Activated CD4-positive, alpha-beta T cell treated with anti-CD3 and anti-CD28 coated beads, Interleukin-2, amount 50 U/mL, for 1 hour (primary cell): ENCODE data around the gene SMIM10L1.
A peak's percentile ranks its signal among the peaks of the same experiment; 100 is the strongest.

ENCODE experiments used
- DNase-seq: peaks from one replicate; pipeline ENCODE4 v3.0.0-alpha.2; 2020

SMIM10L1 gene

DNA sequence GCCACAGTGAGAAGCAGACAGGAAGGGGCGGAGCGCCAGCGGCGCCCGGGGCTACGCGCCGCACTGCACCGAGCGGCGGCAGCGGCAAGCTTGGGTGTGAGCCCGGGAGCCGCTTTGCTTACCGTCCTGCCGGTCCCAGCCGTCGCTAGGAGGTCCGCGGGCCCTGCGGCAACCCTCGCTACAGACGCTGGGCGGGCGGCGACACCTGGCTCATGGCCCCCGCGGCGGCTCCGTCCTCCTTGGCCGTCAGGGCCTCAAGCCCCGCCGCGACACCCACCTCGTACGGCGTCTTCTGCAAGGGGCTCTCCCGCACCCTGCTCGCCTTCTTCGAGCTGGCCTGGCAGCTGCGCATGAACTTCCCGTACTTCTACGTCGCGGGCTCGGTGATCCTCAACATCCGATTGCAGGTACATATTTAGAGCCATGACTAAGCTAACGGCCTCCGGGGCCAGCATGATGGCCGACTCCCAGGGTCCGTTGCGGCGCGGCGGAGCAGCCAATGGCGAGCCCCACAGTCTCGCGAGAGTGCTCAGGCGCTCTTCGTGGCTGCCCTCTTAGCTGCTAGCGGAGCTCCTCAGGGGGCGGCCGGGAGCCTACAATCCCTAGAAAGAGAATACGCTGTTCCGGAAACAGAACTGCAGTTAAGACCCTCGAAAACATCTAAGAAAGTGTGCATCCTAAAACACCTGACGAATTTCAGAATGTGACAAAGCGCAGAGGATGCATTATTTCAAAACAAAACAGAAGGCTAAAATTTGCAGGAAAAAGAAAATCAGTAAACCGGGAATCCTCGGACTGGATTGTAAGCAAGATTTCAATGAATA, at the start of gene SMIM10L1:
SMIM10L1 (plus strand) TSS at position 50 of the 824 bp plus-strand sequence; CDS start at position 213, 163 bp downstream.
- DNase-seq: peak; percentile 87

DNA sequence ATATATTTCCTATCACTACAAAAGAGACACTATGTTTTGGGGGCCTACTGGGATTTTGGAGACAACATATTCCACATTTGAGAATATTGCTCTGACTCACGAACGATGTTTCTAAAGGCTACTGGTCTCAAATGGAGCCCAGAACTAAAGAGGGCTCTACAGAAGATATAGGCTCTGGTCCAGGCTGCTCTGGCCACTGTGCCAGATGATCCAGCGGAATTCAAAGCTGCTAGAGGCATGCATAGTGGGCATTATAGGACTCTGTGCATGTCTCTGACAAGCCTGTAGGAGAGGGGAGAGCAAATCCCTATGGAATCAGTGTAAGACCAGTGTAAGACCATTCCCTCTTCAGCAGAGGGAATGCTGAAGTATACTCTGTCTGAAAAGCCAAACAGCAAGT, 40.6 kb upstream of the SMIM10L1 start:
- DNase-seq: no peak

DNA sequence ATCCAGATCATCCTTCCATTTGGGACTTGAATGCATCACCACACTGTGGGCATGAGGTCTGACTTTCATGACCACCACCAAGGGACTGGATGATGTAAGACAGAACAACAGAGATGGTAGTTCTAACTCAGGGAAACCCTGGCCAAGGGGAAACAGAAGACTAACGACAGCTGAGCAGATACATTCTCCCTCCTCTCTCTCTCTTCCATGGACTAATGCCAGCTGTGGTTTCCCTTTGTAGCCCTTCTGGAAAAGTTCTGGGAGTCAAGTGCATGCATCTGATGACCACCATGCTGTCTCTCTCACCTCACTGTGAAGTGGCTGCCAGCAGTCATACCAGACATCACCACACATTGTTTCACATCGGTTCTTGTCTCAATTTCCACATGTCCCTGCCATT, 40.0 kb upstream of the SMIM10L1 start:
- DNase-seq: no peak

DNA sequence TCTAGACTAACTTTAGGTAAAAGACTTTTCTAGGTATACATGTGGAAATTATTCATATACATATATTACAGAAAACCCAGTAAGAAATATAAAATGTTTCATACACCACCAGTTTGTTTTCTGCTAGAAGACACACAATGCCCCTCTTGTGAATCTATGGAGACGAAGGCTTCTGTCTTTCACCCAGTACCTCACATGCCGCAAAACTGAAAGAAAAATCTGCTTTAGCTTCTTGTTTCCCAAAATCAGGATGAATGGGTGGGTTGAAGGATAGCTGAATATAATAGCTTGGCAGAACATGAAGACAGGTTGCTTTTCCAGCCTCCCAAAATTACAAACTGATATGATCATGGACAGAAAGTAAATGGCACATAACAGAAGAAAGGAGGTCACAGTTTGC, 37.8 kb upstream of the SMIM10L1 start:
- DNase-seq: no peak

DNA sequence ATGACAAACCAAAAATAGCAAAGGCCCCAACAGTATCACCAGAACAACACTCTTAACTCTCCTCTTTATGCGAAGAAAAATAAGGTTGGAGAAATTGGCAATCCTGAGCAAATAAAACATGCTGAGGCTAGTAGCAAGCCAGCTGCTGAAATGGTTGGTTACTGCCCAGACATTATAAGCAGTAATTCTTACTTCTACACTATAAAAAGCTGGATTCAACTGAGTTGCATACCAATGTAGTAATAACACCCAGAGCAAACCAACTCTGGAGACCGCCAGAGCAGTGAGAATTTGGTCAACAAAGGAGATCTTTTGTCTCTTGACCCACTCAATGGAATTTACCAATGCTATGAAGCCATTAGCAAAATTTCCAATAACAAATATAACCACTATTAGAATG, 37.2 kb upstream of the SMIM10L1 start:
- DNase-seq: no peak

DNA sequence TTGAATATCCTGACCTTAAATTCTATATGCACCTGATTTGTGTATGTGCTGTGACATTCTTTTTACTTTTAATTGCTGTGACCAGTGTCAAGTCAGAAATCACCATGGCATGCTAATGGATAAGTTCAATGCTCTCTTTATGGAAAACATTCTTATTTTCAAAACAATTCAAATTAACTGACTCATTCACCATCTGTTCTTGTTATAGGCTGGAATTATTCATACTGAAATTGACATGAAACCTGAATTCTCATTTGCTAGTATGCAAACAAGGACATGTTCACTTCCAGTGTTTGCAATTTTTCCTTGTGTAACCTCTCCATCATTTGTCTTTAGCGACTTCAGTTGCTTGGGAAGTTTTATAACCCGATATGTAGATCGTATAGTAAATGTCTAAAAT, 36.7 kb upstream of the SMIM10L1 start, which contains the start of gene TAS2R30:
TAS2R30 (minus strand) TSS at position 340 of the 400 bp plus-strand sequence. CDS start 400 bp downstream, outside the sequence.
- DNase-seq: no peak

DNA sequence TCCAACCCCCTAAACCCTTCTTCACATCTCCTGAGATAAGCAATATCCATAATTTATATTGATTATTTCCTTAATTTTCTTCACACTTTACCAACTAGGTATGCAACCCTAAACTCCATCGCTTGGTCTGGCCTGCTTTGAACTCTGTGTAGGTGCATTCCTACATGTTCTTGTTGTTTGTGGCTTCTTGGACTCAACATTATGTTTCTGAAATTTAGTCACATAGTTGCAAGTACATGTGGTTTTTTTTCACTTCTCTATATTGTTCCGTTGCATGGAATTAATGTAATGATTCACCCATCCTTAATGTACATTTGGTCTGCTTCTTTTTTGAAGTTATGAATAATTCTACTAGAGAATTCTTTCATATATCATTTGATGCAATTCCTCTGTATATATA, 34.9 kb upstream of the SMIM10L1 start:
- DNase-seq: no peak

DNA sequence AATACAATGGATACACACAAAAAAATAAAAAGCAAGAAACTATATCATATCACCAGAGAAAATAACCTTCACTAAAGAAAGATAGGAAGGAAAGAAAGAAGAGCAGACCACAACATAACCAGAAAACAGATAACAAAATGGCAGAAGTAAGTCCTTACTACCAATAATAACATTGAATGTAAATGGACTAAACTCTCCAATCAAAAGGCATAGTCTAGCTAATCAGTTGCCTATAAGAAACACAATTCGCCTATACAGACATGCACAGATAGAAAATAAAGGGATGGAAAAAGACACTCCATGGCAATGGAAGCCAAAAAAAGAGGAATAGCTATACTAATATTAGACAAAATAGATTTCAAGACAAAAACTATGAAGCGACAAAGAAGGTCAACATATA, 27.6 kb upstream of the SMIM10L1 start:
- no peak for DNase-seq

DNA sequence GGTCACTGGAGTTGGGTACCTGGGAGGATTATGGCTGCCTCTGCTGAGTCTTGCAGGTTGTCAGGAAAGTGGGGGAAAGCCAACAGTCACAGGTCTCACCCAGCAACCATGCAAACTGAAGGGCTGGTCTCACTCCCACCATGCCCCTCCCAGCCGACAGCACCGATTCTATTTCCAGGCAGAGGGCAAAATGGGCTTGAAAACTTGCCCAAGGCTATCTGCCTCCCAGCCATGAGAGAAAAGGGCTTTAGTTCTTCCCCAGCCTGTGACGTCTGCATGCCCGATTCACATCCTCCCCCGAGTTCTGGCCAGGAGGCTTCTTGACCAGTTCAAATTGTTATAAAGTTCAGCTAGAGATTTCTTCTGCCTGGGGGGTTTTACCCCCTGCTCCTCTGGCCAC, 26.7 kb upstream of the SMIM10L1 start:
- no peak for DNase-seq

DNA sequence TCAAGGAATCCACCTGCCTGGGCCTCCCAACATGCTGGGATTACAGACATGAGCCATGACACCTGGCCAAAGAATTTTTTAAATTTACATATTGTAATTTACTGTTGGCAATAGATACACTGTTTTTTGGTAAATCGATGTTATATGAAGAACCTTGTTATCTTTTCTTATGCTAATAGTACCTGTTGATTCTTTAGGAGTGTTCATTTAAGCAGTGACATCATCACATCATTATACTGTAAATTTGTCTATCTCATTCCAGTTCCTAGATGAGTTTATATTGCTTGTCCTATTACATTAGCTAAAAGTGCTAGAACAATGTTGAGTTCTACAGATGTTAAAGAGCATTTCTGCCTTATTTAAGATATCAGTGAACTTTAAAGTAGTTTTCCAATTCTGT, 23.6 kb upstream of the SMIM10L1 start:
- DNase-seq: no peak

DNA sequence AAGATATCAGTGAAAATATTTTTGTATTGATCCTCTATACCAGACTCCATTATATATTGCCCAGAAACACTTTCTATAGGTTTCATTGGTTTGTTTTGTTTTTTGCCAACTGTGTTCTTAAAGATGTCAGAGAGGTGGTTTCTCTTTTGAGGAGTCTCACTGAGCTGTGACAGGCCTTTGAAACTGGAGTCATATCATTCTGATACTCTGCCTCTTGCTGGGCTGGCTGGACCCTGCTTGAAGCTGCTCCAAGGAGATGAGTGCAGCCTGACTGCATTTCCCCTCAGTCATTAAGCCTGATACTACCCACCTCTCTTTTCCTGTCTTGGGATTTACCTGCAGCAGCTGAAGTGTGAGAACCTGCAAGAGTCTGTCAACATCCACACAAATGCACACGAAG, 20.2 kb upstream of the SMIM10L1 start:
- DNase-seq: no peak

DNA sequence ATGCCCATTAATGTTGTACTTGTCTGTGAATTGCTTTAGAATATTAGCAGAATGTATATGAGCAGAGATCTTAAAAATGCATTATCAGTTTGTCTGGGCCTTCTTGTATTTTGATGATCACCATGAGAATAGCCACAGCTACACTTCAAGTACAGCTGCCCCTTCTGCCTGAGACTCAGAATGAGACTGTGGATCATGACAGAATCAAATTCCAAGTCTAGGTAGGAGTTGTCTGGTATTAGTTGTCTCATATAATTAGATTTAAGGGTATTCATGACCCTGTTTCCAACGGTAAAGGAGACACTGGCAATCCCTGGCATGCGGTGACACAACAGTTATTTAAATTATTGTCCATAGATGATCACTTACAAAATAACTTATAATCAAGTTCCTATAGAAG, 18.3 kb upstream of the SMIM10L1 start:
- DNase-seq: no peak

DNA sequence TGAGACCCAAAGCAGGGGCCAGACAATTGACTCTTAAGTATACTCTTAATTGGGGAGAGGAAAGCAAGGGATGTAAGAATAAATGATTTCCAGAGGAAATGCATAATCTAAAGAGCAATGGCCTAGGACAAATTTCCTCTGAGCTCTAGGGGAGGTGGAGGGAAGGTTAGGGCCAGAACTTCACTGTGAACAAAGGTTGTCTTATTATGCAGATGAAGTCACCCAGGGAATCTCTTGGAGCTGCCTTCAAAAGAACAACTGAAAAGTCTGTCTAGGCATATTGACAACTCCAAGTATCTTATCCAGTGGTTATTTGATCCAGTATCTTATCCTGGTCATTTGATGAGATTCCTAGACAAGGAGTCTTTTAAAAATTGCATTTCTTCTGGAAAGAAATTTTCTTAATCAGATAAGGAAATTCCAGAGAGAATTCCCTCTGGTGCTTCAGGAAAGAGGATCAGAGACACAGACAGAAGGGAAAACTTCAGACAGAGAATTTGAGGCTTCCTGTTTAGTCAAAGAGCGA, 16.5 kb upstream of the SMIM10L1 start:
- no peak for DNase-seq

DNA sequence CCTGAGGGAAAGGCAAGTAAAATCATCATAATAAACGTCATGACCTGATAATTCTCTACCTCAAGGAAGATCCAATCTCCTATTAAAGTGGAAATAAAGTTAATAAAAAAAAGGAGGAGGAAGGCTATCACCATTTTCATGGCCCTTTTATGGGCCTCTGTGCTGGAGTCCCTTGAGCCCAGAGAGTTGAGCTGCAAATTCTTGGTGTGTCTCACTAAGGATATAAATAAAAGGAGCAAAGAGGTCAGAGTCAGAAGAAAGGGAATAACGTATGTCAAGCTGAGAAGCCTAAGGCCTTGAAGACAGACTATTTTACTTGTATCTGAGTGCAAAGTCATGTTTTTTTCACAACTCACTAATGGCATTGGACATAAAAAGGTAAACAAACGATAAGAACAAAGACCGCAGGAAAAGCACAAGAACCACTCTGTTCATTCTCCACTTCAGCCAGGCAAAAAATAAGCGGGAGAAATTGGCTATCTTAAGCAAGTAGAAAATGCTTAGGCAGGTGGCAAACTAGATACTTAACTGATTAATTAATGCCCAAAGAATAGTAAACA, 12.0 kb upstream of the SMIM10L1 start:
- DNase-seq: no peak

DNA sequence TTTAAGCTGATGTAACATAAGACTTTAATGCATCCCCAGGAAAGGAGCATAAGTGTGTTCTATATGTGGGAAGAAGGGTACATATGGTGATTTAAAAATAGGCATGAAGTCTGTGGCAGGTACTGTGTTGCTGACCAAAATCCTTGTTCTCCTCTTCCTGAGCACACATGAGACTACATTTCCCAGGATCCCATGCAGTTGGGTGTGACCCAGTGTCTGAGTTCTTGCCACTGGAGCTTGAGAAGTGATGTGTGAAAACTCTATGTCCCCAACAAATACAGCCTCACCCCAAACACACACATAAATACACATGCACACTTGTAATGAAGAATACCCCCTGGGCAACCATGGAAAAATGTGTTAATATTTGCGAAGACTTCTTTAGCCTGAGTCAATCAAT, 8.5 kb upstream of the SMIM10L1 start:
- no peak for DNase-seq

DNA sequence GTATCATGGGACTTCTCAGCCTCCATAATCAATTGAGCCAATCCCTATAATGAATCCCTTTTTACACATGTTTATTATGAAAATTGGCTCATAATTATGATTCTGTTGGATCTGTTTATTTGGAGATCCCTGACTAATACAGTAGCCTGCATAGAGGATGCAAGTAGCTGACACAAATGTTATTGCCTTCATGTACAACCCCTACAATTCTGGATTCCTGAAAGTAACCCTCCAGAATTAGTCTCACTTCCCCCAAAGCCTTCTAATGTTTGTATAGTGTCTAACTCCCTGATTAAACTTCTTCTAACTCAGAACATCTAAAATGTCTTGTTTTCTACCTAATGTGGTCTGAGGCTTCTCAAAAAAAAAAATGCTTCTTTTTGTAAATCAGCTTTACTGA, 6.6 kb upstream of the SMIM10L1 start:
- no peak for DNase-seq

DNA sequence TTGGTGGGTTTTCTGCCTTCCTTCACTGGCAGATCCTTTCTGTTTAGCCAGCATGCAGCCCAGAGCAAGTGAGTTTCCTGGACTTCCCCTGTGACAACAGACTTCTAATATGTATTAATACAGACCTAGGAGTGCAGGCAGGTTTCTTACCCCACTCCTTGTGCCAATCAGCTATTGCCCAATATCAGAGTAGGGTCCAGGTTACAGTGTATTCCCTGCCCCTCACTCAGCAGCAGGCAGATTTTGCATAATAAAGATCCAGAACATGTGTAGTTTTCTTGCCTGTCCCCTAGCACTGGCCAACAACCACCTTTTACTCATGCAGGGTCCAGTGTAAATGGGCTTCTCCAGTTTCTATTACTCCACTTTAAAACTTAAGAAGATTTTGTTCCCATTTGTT, 4.7 kb upstream of the SMIM10L1 start:
- DNase-seq: no peak

DNA sequence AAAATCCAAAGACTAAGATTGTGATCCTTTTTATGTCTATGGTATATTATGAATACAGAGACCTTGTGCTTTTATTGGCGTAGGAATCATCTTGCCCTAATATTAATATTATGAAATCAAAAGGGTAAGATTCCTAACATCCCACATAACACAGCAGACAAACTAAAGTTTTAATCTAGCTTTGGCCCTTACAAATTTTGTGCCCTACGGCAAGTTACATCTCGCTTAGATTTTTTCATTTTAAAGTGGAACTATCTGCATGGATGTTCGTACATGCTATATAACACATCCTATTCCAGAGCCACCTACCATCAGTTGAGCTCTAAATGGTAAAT, 217 bp upstream of the SMIM10L1 start:
- no peak for DNase-seq

DNA sequence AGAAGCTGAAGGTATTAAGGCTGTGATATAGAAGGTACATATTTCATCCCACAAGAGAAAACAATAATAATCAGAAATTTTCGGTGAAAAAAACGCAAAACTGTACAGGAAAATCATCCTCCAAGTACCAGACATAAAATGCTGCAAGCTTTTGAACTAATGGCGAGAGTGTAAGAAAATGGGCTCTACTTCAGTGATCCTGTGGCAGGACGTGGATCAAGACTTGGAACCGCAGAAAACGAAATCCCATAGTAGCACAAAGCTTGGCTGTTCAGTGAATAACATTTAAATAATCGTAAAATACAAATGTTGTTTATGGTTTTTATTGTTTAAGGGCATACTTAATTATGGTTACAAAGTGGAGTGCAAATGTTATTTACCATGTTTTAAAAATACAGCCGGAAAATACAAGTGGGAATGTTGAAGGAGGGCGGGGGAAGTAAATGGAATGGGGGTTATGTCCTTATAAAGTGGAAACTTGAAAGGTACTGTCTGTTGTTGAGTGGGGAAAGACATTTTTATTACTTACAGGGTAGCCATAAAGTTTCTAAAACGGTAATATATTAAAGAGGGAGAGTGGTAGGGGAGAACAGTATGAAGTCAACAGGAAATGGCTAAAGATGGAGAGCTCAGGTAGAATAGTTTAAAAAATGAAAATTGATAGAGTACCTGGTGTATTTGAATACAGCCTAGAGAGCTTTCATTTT, 1.1 kb downstream of the SMIM10L1 start:
- no peak for DNase-seq

DNA sequence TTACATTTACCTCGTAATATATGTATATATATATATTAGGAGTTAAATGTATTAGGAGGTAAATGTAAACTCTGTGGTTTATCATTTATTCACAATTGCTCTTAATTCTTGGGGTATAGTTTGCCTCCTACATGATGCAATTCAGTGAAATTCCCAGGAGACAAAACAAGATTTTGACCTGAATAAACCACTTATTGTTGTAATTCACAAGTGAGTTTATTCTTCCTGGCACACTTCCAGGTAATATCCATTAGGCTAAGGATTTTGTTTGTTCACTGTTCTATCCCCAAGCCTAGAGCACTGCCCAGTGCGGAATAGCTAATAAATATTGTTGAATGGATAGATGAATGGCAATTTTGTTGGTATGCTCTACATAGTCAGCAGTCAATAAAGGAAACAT, 3.0 kb downstream of the SMIM10L1 start:
- no peak for DNase-seq

DNA sequence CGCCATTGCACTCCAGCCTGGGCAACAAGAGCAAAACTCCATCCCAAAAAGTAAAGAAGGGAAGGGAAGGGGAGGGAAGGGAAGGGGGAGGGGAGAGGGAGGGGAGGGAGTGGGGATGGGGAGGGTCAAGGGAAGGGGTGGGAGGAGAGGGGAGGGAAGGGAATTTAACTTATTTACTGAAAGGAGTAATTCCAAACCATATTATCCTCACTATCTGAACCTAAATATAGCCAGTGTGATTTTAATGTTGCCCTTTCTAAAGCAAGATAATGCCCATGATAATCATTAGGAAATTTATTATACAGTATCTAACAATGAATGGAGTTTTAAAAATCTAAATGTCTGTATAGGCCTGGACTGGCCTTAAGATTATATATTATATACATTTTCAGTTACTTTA, 7.3 kb downstream of the SMIM10L1 start:
- no peak for DNase-seq

DNA sequence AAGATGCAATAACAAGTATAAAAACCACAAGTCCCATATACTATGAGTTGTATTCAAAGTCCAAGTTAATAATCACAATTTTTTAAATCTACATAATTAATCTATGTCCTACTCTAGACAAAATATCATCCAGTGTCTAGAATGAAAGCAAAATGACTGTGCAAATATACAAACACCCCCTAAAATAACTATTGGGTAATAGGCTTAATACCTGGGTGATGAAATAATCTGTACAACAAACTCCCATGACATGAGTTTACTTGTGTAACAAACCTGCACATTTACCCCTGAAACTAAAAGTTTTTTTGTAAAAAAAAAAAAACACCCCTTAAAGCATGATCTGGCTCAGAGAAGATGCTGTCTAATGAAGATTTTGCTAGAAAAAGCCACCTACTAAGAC, 11.5 kb downstream of the SMIM10L1 start:
- no peak for DNase-seq

DNA sequence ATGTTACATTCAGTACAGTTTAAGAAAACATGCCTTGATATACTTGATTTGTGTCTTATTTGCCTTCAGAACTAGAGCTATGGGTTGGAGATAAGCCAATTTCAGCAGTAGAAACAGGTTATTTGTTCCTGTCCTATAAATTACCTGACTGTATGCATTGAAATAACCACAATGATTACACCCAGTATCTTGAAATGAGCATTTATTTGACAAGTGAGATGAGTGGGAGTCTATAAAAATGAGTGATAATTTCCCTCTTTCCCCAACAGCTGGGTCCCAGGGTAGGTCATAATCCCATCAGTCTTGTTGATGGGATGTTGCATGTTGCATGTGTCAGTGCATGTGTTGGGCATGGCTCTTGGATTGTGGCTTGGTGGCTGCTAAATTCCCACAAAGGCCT, 12.0 kb downstream of the SMIM10L1 start:
- DNase-seq: no peak

DNA sequence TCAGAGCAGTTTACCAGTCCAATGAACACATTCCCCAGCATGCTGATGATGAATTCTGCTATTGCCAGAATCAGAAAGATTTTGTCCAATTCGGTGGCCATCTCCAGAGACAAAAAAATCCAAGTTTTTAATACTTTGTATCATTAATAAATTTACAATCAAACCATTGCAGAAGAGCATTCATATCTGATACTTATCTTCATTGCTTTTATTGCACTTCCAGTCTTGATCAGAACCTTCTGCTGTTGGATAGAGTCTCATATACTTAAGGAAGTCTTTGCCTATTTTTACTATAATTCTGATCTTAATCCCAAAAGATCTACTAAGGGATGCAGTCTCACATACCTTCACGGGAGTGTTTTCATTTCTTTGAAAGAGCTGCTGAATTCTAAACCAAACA, 15.8 kb downstream of the SMIM10L1 start, which contains the start of gene TAS2R42:
TAS2R42 (minus strand) TSS at position 101 of the 400 bp plus-strand sequence; CDS start at position 101, 0 bp downstream.
- DNase-seq: no peak
